Liver (tissue), 9 donors: ENCODE measurements around the gene MARK1. TPM values are rescaled to one million over a fixed set of nuclear protein-coding genes. Genes with fewer than 3 reads are reported as not detected.
A peak's percentile ranks its signal among the peaks of the same experiment; 100 is the strongest.

Experiments used
- DNase-seq: peaks from one replicate; pipeline ENCODE4 v3.0.0-alpha.2; 2017; ENCODE audit warnings: low spot score
- H3K27ac ChIP-seq, 2 donors: one replicate each; pipeline ENCODE4 v1.7.0; 2013; ENCODE audit warnings: inconsistent platforms in 2 of 2, low read length in 2 of 2, control low read depth in 1 of 2, low read depth in 1 of 2, mild to moderate bottlenecking in 1 of 2
- H3K27me3 ChIP-seq, 4 donors: one replicate each; pipeline versions ENCODE4 v1.6.1 to v1.7.0; 2013; ENCODE audit warnings: low read length in 3 of 4, inconsistent platforms in 1 of 4, mild to moderate bottlenecking in 1 of 4, moderate library complexity in 1 of 4; ENCODE audit not compliant: control insufficient read depth in 4 of 4, insufficient read depth in 4 of 4
- H3K36me3 ChIP-seq, 4 donors: one replicate each; pipeline versions ENCODE4 v1.6.1 to v1.7.0; 2013; ENCODE audit warnings: low read length in 3 of 4, mild to moderate bottlenecking in 3 of 4, low read depth in 1 of 4, moderate library complexity in 1 of 4; ENCODE audit not compliant: control insufficient read depth in 4 of 4, insufficient read depth in 3 of 4
- H3K4me1 ChIP-seq, 4 donors: one replicate each; pipeline versions ENCODE4 v1.6.1 to v1.7.0; 2013; ENCODE audit warnings: low read length in 3 of 4, mild to moderate bottlenecking in 3 of 4, moderate library complexity in 1 of 4; ENCODE audit not compliant: control insufficient read depth in 4 of 4, insufficient read depth in 4 of 4
- H3K4me3 ChIP-seq, 3 donors: one replicate each; pipeline versions ENCODE4 v1.6.1 to v1.7.0; 2013; ENCODE audit warnings: low read length in 3 of 3, control low read depth in 1 of 3, low read depth in 1 of 3, mild to moderate bottlenecking in 1 of 3
- H3K9ac ChIP-seq, 2 donors: one replicate each; pipeline ENCODE4 v1.7.0; 2013; ENCODE audit warnings: low read length in 2 of 2, mild to moderate bottlenecking in 2 of 2, moderate library complexity in 2 of 2, control low read depth in 1 of 2, low read depth in 1 of 2
- H3K9me3 ChIP-seq, 4 donors: one replicate each; pipeline versions ENCODE4 v1.6.1 to v1.7.0; 2013; ENCODE audit warnings: low read length in 3 of 4; ENCODE audit not compliant: control insufficient read depth in 4 of 4
- EGR1 ChIP-seq, 2 donors: IDR thresholded peaks; 2 replicates each; pipeline ENCODE4 v1.6.1; 2016 to 2018; ENCODE audit warnings: antibody characterized with exemption in 2 of 2, low read depth in 2 of 2
- FOXA1 ChIP-seq: IDR thresholded peaks from 2 replicates; pipeline ENCODE4 v1.6.1; 2016; ENCODE audit warnings: antibody characterized with exemption
- GABPA ChIP-seq, 2 donors: IDR thresholded peaks in 1 of 2; conservative IDR thresholded peaks in 1 of 2; 2 replicates each; pipeline ENCODE4 v1.6.1; 2016; ENCODE audit warnings: antibody characterized with exemption in 2 of 2, mild to moderate bottlenecking in 1 of 2, moderate library complexity in 1 of 2
- HNF4A ChIP-seq, 2 donors: conservative IDR thresholded peaks; 2 replicates each; pipeline ENCODE4 v1.6.1; 2016; ENCODE audit warnings: antibody characterized with exemption in 2 of 2, mild to moderate bottlenecking in 2 of 2
- HNF4G ChIP-seq: IDR thresholded peaks from 2 replicates; pipeline ENCODE4 v1.6.1; 2016; ENCODE audit warnings: antibody characterized with exemption
- JUND ChIP-seq, 2 donors: IDR thresholded peaks; 2 replicates each; pipeline ENCODE4 v1.6.1; 2016; ENCODE audit warnings: antibody characterized with exemption in 2 of 2
- NR2F2 ChIP-seq: IDR thresholded peaks from 2 replicates; pipeline ENCODE4 v1.6.1; 2016; ENCODE audit warnings: antibody characterized with exemption
- RAD21 ChIP-seq, 2 donors: IDR thresholded peaks; 2 replicates each; pipeline ENCODE4 v1.6.1; 2016; ENCODE audit warnings: antibody characterized with exemption in 2 of 2, mild to moderate bottlenecking in 2 of 2
- RXRA ChIP-seq, 2 donors: IDR thresholded peaks; 2 replicates each; pipeline ENCODE4 v1.6.1; 2017 to 2018; ENCODE audit warnings: antibody characterized with exemption in 2 of 2, mild to moderate bottlenecking in 1 of 2
- SP1 ChIP-seq: IDR thresholded peaks from 2 replicates; pipeline ENCODE4 v1.6.1; 2018; ENCODE audit warnings: antibody characterized with exemption, mild to moderate bottlenecking
- YY1 ChIP-seq: IDR thresholded peaks from 2 replicates; pipeline ENCODE4 v1.6.1; 2016; ENCODE audit warnings: antibody characterized with exemption, mild to moderate bottlenecking
- whole genome bisulfite sequencing: extraction: QIAGEN DNeasy Blood & Tissue Kit; methylation state at CpG from one replicate; pipeline ENCODE4 v1.1.7; 2013; 5-methylcytosine and 5-hydroxymethylcytosine counted together
- polyA plus RNA-seq, 2 donors: library from polyadenylated mRNA; stranded (reverse) in 1 of 2; unstranded in 1 of 2; fragments of 200-250 nt in 1 of 2; fragments of >200 nt in 1 of 2; fragmentation: Nextera tagmentation in 1 of 2; extraction: Ambion mirVana in 1 of 2; gene quantifications; one replicate each; pipeline versions ENCODE4 v1.2.1 to v1.2.3, GENCODE V29; 2013 to 2015
- total RNA-seq, 2 donors: library from RNA; depleted of rRNA; stranded (reverse); fragments of >200 nt; gene quantifications; one replicate each; pipeline ENCODE4 v1.2.3, GENCODE V29; 2014
- TF ChIP-seq, protein P1 (sequence below): IDR thresholded peaks from 2 replicates; pipeline ENCODE4 v1.6.1; 2016; ENCODE audit warnings: antibody characterized with exemption
- TF ChIP-seq, protein P2 (sequence below): IDR thresholded peaks from 2 replicates; pipeline ENCODE4 v1.6.1; 2016; ENCODE audit warnings: antibody characterized with exemption
- TF ChIP-seq, protein P3 (sequence below): fragments of 150-350 bp; IDR thresholded peaks from 2 replicates; pipeline ENCODE4 v1.5.1; 2017; ENCODE audit warnings: improper control_type of control experiment, low read depth, low read length; ENCODE audit not compliant: missing input control
- TF ChIP-seq, protein P4 (sequence below): IDR thresholded peaks from 2 replicates; pipeline ENCODE4 v1.6.1; 2016; ENCODE audit warnings: antibody characterized with exemption, mild to moderate bottlenecking
- donor health status: healthy.
- donor health status: healthy.
- donor health status: healthy.
- donor health status: healthy.
- donor health status: healthy.

Gene MARK1
- total and polyA plus RNA-seq, 4 donors: 0.10 to 0.59 (median 0.25) TPM

DNA sequence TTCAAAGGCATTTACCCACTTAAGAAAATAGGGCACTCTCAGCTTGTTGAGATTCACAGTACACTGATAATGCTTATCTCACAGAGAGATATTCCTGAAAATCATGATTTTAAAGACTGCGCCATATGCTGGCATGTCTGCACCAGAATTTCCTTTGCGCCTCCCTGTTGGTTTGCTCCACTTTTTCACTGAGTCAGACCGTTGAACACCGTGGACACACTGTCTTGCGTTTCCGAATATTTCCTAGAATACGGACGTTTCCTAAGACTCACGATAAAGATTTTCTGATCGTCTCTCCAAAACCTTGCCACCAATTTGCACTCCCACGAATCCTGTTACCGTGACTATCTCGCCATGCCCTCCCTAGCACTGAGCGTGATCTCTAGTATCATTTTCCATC lies 161.7 kb downstream of the MARK1 start:
- TF ChIP-seq GABPA (IDR thresholded peaks at IDR 0.05 in 1 of 2, conservative IDR thresholded peaks at IDR 0.05 in 1 of 2) (no peak), NR2F2 (no peak), FOXA1 (no peak), JUND (IDR thresholded peaks at IDR 0.05) (no peak)
- TF ChIP-seq, protein P1, sequence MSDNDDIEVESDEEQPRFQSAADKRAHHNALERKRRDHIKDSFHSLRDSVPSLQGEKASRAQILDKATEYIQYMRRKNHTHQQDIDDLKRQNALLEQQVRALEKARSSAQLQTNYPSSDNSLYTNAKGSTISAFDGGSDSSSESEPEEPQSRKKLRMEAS: no peak
- no peaks in the 10 kb centered on the region for H3K9me3 ChIP-seq
- no peaks in the 10 kb centered on the region for H3K36me3 ChIP-seq
- H3K9ac ChIP-seq: no peak overlapping the region
- WGBS: 52% methylated on average over 14 of the region's 14 CpGs
- H3K4me3 ChIP-seq: peak overlapping the region; percentile 47 to 70 (median 66)
- peaks cover 4 to 26% (median 19%) of the 10 kb centered on the region in 4 donors for H3K4me1 ChIP-seq
- H3K27ac ChIP-seq: no peak overlapping the region
- H3K27me3 ChIP-seq: no peaks in the 10 kb centered on the region
- no peak for DNase-seq

DNA sequence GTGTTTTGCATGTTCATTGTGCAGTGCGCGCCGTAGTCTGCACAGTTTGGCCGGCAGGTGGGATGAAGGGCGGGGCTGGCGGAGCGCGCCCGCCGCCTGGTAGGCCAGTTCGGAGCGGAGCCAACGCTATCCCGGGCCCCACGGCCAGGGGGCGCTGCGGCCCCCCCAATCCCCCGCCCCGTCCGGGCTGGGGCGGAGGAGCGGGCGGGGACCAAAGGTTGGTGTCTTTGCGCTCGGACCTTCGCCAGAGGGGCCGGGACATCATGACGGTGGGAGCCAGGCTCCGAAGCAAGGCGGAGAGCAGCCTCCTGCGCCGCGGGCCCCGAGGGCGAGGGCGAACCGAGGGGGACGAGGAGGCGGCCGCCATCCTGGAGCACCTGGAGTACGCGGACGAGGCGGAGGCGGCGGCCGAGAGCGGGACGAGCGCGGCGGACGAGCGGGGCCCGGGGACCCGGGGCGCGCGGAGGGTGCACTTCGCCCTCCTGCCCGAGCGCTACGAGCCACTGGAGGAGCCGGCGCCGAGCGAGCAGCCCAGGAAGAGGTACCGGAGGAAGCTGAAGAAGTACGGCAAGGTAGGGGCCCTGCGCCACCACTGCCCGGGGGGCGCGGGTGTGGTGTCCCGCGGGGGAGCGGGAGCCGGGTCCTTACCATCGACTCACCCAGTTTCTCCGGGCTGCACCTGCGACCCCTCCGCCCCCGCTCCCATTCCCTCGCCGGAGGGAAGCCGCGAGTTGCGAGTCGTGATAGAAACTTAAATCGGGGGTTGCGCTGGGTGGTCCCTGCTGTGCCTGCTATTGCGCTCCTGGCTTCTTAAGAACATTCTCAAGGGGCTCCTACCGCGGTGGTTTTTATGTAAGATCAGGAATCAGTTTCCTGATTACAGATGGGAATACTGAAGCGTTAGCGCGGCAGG lies 162.5 kb downstream of the MARK1 start, which contains the start of gene C1orf115:
TSS of gene C1orf115 (plus strand) at position 224 of the 913 bp plus-strand sequence. CDS start at position 264, 40 bp downstream.
- TF ChIP-seq, protein P2, sequence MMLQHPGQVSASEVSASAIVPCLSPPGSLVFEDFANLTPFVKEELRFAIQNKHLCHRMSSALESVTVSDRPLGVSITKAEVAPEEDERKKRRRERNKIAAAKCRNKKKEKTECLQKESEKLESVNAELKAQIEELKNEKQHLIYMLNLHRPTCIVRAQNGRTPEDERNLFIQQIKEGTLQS: no peak
- TF ChIP-seq NR2F2: no peak
- TF ChIP-seq, protein P3, sequence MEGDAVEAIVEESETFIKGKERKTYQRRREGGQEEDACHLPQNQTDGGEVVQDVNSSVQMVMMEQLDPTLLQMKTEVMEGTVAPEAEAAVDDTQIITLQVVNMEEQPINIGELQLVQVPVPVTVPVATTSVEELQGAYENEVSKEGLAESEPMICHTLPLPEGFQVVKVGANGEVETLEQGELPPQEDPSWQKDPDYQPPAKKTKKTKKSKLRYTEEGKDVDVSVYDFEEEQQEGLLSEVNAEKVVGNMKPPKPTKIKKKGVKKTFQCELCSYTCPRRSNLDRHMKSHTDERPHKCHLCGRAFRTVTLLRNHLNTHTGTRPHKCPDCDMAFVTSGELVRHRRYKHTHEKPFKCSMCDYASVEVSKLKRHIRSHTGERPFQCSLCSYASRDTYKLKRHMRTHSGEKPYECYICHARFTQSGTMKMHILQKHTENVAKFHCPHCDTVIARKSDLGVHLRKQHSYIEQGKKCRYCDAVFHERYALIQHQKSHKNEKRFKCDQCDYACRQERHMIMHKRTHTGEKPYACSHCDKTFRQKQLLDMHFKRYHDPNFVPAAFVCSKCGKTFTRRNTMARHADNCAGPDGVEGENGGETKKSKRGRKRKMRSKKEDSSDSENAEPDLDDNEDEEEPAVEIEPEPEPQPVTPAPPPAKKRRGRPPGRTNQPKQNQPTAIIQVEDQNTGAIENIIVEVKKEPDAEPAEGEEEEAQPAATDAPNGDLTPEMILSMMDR: peak; percentile 97
- peak; percentile 75 to 87 for TF ChIP-seq RAD21 (IDR thresholded peaks at IDR 0.05)
- TF ChIP-seq SP1: peak; percentile 40
- TF ChIP-seq HNF4A (conservative IDR thresholded peaks at IDR 0.05): peak; percentile 68
- TF ChIP-seq HNF4G: peak; percentile 59
- TF ChIP-seq, protein P1: no peak
- peak within 1 kb of the TSS; percentile 85 to 87 for H3K27ac ChIP-seq
- DNase-seq: peak; percentile 83
- 2% methylated on average over 96 of the region's 96 CpGs for WGBS
- H3K9ac ChIP-seq: peak within 1 kb of the TSS; percentile 8 to 82
- H3K4me3 ChIP-seq: peak within 1 kb of the TSS; percentile 66 to 70 (median 69)
- H3K36me3 ChIP-seq: peaks cover 0 to 3% (median 0%) of the 10 kb centered on the region in 4 donors
- no peaks in the 10 kb centered on the region for H3K27me3 ChIP-seq
- no peaks in the 10 kb centered on the region for H3K9me3 ChIP-seq
- H3K4me1 ChIP-seq: peaks cover 4 to 26% (median 19%) of the 10 kb centered on the region in 4 donors

DNA sequence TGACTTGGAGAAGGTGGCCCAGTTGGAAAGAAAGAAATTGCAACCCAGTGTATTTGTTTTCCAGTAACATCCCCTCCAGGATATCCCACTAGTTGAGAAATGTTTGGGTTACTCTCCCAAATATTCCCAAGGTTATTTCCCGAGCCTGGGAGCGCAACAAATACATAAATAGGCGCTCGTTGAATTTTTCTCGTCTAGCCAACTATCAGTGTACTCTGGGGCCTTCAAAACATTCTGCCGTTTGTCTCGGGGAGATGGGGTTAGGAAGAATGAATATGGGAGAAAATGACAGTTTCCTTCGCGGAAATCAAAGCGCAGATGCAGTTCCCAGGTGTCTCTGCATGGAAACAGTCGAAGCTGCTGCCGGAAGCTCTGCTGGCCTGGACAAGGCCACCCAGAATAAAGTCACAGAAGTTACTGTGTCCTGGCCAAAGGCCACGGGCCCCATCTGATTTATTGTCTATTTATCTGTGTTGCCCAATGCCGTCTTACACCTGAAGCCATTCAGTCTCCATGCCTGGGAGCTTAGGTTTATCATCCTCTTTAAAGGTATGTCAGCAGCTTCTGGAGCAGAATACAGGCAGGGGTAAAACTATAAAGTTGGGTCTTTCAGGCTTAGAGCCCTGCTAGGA lies 163.2 kb downstream of the MARK1 start:
- no peak for DNase-seq
- 20% methylated on average over 14 of the region's 14 CpGs for WGBS
- peak overlapping the region; percentile 85 to 87 for H3K27ac ChIP-seq
- peak overlapping the region; percentile 8 to 82 for H3K9ac ChIP-seq
- H3K36me3 ChIP-seq: peaks cover 0 to 3% (median 0%) of the 10 kb centered on the region in 4 donors
- H3K4me1 ChIP-seq: peaks cover 4 to 29% (median 19%) of the 10 kb centered on the region in 4 donors
- H3K4me3 ChIP-seq: peak overlapping the region; percentile 66 to 70 (median 69)
- no peaks in the 10 kb centered on the region for H3K9me3 ChIP-seq
- H3K27me3 ChIP-seq: no peaks in the 10 kb centered on the region
- TF ChIP-seq RXRA (IDR thresholded peaks at IDR 0.05) (peak in 1 of 2 donors; percentile 62), JUND (IDR thresholded peaks at IDR 0.05) (peak in 1 of 2 donors; percentile 56), RAD21 (IDR thresholded peaks at IDR 0.05) (peak in 1 of 2 donors; percentile 54), EGR1 (IDR thresholded peaks at IDR 0.05; ENCODE audit: low read depth in 2 of 2) (peak in 1 of 2 donors; percentile 91), SP1 (peak; percentile 34), YY1 (peak; percentile 82)
- TF ChIP-seq, protein P4, sequence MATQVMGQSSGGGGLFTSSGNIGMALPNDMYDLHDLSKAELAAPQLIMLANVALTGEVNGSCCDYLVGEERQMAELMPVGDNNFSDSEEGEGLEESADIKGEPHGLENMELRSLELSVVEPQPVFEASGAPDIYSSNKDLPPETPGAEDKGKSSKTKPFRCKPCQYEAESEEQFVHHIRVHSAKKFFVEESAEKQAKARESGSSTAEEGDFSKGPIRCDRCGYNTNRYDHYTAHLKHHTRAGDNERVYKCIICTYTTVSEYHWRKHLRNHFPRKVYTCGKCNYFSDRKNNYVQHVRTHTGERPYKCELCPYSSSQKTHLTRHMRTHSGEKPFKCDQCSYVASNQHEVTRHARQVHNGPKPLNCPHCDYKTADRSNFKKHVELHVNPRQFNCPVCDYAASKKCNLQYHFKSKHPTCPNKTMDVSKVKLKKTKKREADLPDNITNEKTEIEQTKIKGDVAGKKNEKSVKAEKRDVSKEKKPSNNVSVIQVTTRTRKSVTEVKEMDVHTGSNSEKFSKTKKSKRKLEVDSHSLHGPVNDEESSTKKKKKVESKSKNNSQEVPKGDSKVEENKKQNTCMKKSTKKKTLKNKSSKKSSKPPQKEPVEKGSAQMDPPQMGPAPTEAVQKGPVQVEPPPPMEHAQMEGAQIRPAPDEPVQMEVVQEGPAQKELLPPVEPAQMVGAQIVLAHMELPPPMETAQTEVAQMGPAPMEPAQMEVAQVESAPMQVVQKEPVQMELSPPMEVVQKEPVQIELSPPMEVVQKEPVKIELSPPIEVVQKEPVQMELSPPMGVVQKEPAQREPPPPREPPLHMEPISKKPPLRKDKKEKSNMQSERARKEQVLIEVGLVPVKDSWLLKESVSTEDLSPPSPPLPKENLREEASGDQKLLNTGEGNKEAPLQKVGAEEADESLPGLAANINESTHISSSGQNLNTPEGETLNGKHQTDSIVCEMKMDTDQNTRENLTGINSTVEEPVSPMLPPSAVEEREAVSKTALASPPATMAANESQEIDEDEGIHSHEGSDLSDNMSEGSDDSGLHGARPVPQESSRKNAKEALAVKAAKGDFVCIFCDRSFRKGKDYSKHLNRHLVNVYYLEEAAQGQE: peak; percentile 29
- TF ChIP-seq, protein P3: no peak
- TF ChIP-seq, protein P1: peak; percentile 95
